Natural killer cell (primary cell): Measurements from ENCODE around the gene SEC24B. TPM values are rescaled to one million over a fixed set of nuclear protein-coding genes. Genes with fewer than 3 reads are reported as not detected.
A peak's percentile ranks its signal among the peaks of the same experiment; 100 is the strongest.

Experiments
- ATAC-seq, 3 donors: fragments of 150-1000 bp in 2 of 3; fragments of 200-7000 bp in 1 of 3; cut with Tn5 transposase; 1 replicate in 1 of 3; 2 replicates in 2 of 3; pipeline ENCODE4 v1.10.0; 2021; ENCODE audit warnings: mild to moderate bottlenecking in 2 of 3, moderate library complexity in 2 of 3
- DNase-seq, 2 donors: peaks; one replicate each; pipeline versions ENCODE4 v3.0.0 to v3.0.0-alpha.2; 2013 to 2021; ENCODE audit warnings: mixed read lengths in 1 of 2
- H3K27ac ChIP-seq: one replicate; pipeline ENCODE4 v1.5.1; 2013; ENCODE audit warnings: mild to moderate bottlenecking, low read length
- H3K27me3 ChIP-seq: one replicate; pipeline ENCODE4 v1.6.1; 2013; ENCODE audit warnings: low read length; ENCODE audit not compliant: control insufficient read depth, insufficient read depth
- H3K36me3 ChIP-seq: one replicate; pipeline ENCODE4 v1.6.1; 2013; ENCODE audit warnings: low read length; ENCODE audit not compliant: control insufficient read depth, insufficient read depth
- H3K4me1 ChIP-seq: one replicate; pipeline ENCODE4 v1.6.1; 2013; ENCODE audit warnings: low read length; ENCODE audit not compliant: control insufficient read depth, insufficient read depth
- H3K4me3 ChIP-seq: one replicate; pipeline ENCODE4 v1.5.1; 2013; ENCODE audit warnings: low read length
- H3K9me3 ChIP-seq: one replicate; pipeline ENCODE4 v1.6.1; 2013; ENCODE audit warnings: low read length; ENCODE audit not compliant: control insufficient read depth, insufficient read depth
- H3K27ac Mint-ChIP-seq, 2 donors: one replicate each; pipeline ENCODE4 v1.8.0; 2022; ENCODE audit warnings: mild to moderate bottlenecking in 2 of 2, mixed read lengths in 2 of 2, moderate library complexity in 1 of 2
- H3K27me3 Mint-ChIP-seq, 2 donors: one replicate each; pipeline ENCODE4 v1.8.0; 2022; ENCODE audit warnings: low read depth in 2 of 2, mixed read lengths in 2 of 2
- H3K36me3 Mint-ChIP-seq: one replicate; pipeline ENCODE4 v1.8.0; 2022; ENCODE audit warnings: mixed read lengths
- H3K4me1 Mint-ChIP-seq, 2 donors: one replicate each; pipeline ENCODE4 v1.8.0; 2022; ENCODE audit warnings: mixed read lengths in 2 of 2
- H3K4me3 Mint-ChIP-seq: one replicate; pipeline ENCODE4 v1.8.0; 2022; ENCODE audit warnings: mild to moderate bottlenecking, moderate library complexity, mixed read lengths
- H3K9me3 Mint-ChIP-seq, 2 donors: one replicate each; pipeline ENCODE4 v1.8.0; 2022; ENCODE audit warnings: mixed read lengths in 2 of 2
- WGBS: methylation state at CpG from one replicate; pipeline ENCODE4 v1.1.7; 2013; ENCODE audit warnings: missing lambda C conversion rate; ENCODE audit not compliant: insufficient coverage; 5-methylcytosine and 5-hydroxymethylcytosine counted together
- intact Hi-C: fragments of 100-400 bp; cut with micrococcal nuclease; formaldehyde crosslinking; loops from one replicate; pipeline ENCODE4 v1.14.2; 2022
- total RNA-seq, 4 donors: library from RNA; stranded (reverse); fragments of 120-200 nt in 1 of 4; gene quantifications; one replicate each; pipeline versions ENCODE4 v1.2.3 to v1.2.4, GENCODE V29; 2013 to 2022
- TF ChIP-seq, protein P1 (sequence below): fragments of 200-600 bp; IDR thresholded peaks from one replicate; pipeline ENCODE4 v1.8.0; 2022; ENCODE audit warnings: antibody characterized with exemption

SEC24B gene
- total RNA-seq, 3 donors from 2014 or later (not counting 1 experiment from before 2014, with no cell fraction given): 38.6 to 43.9 (median 40.7) TPM

DNA sequence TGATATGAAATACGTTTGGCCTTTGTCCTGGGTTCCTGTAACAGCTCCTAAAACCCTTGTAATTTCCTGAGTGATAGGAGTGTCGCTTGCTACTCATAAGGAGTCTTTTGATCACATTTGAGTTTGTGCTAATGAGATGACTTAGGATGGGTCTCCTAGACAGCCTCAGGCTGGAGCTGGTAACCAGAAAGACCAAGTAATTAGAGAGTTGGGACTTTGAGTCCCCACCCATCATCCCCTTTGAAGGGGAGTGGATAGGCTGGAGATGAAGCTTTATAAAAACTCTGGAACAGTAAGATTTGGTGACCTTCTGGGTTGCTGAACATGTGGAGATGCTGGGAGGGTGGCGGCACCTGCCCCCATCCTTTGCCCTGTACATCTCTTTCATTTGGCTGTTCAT, 2.9 kb downstream of the SEC24B start:
- Mint-ChIP-seq H3K27ac (peak overlapping the region; percentile 81 to 87), H3K4me1 (peaks cover 63 to 75% of the 10 kb centered on the region in 2 donors), H3K9me3 (no peaks in the 10 kb centered on the region), H3K27me3 (no peaks in the 10 kb centered on the region), H3K4me3 (no peak overlapping the region), H3K36me3 (no peaks in the 10 kb centered on the region)
- Histone ChIP-seq H3K4me1 (peaks cover 34% of the 10 kb centered on the region), H3K9me3 (no peaks in the 10 kb centered on the region), H3K4me3 (no peak overlapping the region), H3K36me3 (no peaks in the 10 kb centered on the region), H3K27ac (no peak overlapping the region), H3K27me3 (no peaks in the 10 kb centered on the region)
- TF ChIP-seq, protein P1, sequence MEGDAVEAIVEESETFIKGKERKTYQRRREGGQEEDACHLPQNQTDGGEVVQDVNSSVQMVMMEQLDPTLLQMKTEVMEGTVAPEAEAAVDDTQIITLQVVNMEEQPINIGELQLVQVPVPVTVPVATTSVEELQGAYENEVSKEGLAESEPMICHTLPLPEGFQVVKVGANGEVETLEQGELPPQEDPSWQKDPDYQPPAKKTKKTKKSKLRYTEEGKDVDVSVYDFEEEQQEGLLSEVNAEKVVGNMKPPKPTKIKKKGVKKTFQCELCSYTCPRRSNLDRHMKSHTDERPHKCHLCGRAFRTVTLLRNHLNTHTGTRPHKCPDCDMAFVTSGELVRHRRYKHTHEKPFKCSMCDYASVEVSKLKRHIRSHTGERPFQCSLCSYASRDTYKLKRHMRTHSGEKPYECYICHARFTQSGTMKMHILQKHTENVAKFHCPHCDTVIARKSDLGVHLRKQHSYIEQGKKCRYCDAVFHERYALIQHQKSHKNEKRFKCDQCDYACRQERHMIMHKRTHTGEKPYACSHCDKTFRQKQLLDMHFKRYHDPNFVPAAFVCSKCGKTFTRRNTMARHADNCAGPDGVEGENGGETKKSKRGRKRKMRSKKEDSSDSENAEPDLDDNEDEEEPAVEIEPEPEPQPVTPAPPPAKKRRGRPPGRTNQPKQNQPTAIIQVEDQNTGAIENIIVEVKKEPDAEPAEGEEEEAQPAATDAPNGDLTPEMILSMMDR: no peak
- ATAC-seq: no peak
- DNase-seq: no peak
- intact Hi-C loops: loop anchor here (10.0 kb wide), 2 partner anchors 758 to 1078 kb away; partner anchors contain the start of gene ELOVL6
- 64% methylated on average over 2 of the region's 3 CpGs for WGBS

DNA sequence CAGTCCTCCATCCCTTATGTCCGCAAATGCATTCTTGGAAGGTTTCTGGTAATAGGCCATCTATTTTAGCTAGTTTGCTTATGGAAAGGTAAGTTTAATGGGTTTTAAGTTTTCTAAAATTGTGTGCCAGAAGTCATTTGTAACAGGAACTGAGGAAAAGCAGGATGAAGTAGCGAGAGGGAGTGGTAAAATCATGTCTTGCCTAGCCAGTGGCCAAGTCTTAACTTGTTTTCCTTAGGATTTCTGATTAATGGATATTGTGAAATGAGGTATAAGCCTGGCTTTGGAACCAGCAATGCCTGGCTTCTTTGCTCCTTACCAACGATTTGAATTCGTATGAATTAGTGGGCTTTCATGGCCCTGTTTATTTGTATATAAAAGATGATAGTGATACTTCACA, 7.3 kb downstream of the SEC24B start:
- intact Hi-C loops: no loop called here
- Histone ChIP-seq H3K9me3 (no peaks in the 10 kb centered on the region), H3K27me3 (no peaks in the 10 kb centered on the region), H3K4me1 (peaks cover 15% of the 10 kb centered on the region), H3K36me3 (peaks cover under 1% of the 10 kb centered on the region), H3K27ac (no peak overlapping the region), H3K4me3 (no peak overlapping the region)
- H3K27ac Mint-ChIP-seq: peak overlapping the region in 1 of 2 donors; percentile 49
- H3K36me3 Mint-ChIP-seq: no peaks in the 10 kb centered on the region
- DNase-seq (no peak), ATAC-seq (no peak)
- no peak overlapping the region for H3K4me3 Mint-ChIP-seq
- WGBS: 85% methylated on average over 4 of the region's 4 CpGs
- no peaks in the 10 kb centered on the region for H3K27me3 Mint-ChIP-seq
- TF ChIP-seq, protein P1: no peak
- H3K4me1 Mint-ChIP-seq: peaks cover 70 to 73% of the 10 kb centered on the region in 2 donors
- H3K9me3 Mint-ChIP-seq: no peaks in the 10 kb centered on the region

DNA sequence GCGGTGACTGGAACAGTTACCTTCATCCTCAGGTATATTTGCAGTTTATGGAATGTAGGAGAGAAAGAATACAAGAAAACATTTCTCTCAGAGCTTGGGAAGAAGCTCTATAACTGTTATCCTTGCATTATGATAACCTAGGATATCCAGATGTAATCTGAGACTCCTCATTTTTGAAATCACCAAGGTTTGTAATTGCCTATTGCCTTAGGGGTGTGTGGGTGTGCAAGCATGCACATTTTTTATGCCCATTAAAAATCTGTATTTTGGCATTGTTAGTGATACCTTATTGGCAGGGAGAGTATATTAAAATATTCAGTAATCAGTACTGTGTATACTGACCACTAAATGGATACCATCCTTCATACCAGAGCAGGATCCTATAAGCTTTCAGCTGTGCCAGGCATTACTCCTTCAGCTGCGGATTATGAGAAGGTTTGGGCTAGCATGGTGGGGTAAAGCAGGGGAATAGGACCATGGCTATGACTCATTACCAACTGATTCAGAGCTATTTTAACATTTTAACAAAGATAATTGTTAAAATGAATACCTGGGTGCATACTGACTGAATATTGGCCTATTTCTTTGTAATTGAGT, 8.3 kb downstream of the SEC24B start:
- peaks cover 11% of the 10 kb centered on the region for H3K4me1 ChIP-seq
- no peaks in the 10 kb centered on the region for H3K27me3 ChIP-seq
- H3K27ac ChIP-seq: no peak overlapping the region
- H3K4me1 Mint-ChIP-seq: peaks cover 70 to 71% of the 10 kb centered on the region in 2 donors
- DNase-seq (no peak), ATAC-seq (no peak)
- peaks cover 5% of the 10 kb centered on the region for H3K36me3 ChIP-seq
- no peaks in the 10 kb centered on the region for H3K9me3 Mint-ChIP-seq
- no peaks in the 10 kb centered on the region for H3K36me3 Mint-ChIP-seq
- no peaks in the 10 kb centered on the region for H3K9me3 ChIP-seq
- H3K27me3 Mint-ChIP-seq: no peaks in the 10 kb centered on the region
- H3K4me3 ChIP-seq: no peak overlapping the region
- H3K4me3 Mint-ChIP-seq: peak overlapping the region; percentile 33
- intact Hi-C loops: no loop called here
- TF ChIP-seq, protein P1: no peak
- WGBS: 100% methylated on average over 1 of the region's 2 CpGs
- H3K27ac Mint-ChIP-seq: peak overlapping the region; percentile 11 to 30
